CD4-positive, CD25-positive, alpha-beta regulatory T cell (primary cell): ENCODE data around the gene ACKR3. TPM values are rescaled to one million over a fixed set of nuclear protein-coding genes. Genes with fewer than 3 reads are reported as not detected.
A peak's percentile ranks its signal among the peaks of the same experiment; 100 is the strongest.

ENCODE experiments used
- ATAC-seq, 2 donors: fragments of 150-1000 bp; cut with Tn5 transposase; one replicate each; pipeline ENCODE4 v1.10.0; 2021; ENCODE audit warnings: low read depth in 2 of 2, moderate number of reproducible peaks in 2 of 2, moderate library complexity in 1 of 2
- DNase-seq, 3 donors: peaks; one replicate each; pipeline versions ENCODE4 v3.0.0 to v3.0.0-alpha.2; 2012 to 2022; ENCODE audit warnings: mixed read lengths in 1 of 3
- H3K27ac ChIP-seq: one replicate; pipeline ENCODE4 v1.7.0; 2013; ENCODE audit warnings: mild to moderate bottlenecking, low read length; ENCODE audit not compliant: insufficient read depth, poor library complexity, severe bottlenecking
- H3K27me3 ChIP-seq: one replicate; pipeline ENCODE4 v1.7.0; 2013; ENCODE audit warnings: low read length; ENCODE audit not compliant: control insufficient read depth, insufficient read depth
- H3K36me3 ChIP-seq: one replicate; pipeline ENCODE4 v1.7.0; 2013; ENCODE audit warnings: mild to moderate bottlenecking, low read length, moderate library complexity; ENCODE audit not compliant: control insufficient read depth, insufficient read depth
- H3K4me1 ChIP-seq: 2 replicates; pipeline ENCODE4 v1.7.0; 2013; ENCODE audit warnings: mild to moderate bottlenecking, low read length; ENCODE audit not compliant: insufficient read depth, control insufficient read depth, poor library complexity, severe bottlenecking
- H3K4me3 ChIP-seq: one replicate; pipeline ENCODE4 v1.7.0; 2013; ENCODE audit warnings: low read depth, mild to moderate bottlenecking, low read length, moderate library complexity
- H3K9me3 ChIP-seq, 2 experiments: 1 replicate in 1 of 2; 2 replicates in 1 of 2; pipeline ENCODE4 v1.7.0; 2013; ENCODE audit warnings: low read length in 2 of 2, mild to moderate bottlenecking in 1 of 2, moderate library complexity in 1 of 2; ENCODE audit not compliant: control insufficient read depth in 2 of 2
- H3K27ac Mint-ChIP-seq, 3 donors: one replicate each; pipeline ENCODE4 v1.8.0; 2020 to 2022; ENCODE audit warnings: mild to moderate bottlenecking in 3 of 3, mixed read lengths in 3 of 3, moderate library complexity in 2 of 3
- H3K27me3 Mint-ChIP-seq: one replicate; pipeline ENCODE4 v1.8.0; 2022; ENCODE audit warnings: mild to moderate bottlenecking, mixed read lengths
- H3K36me3 Mint-ChIP-seq: one replicate; pipeline ENCODE4 v1.8.0; 2020; ENCODE audit warnings: mixed read lengths
- H3K4me1 Mint-ChIP-seq, 4 donors: one replicate each; pipeline ENCODE4 v1.8.0; 2020 to 2022; ENCODE audit warnings: mixed read lengths in 4 of 4, mild to moderate bottlenecking in 1 of 4
- H3K4me3 Mint-ChIP-seq, 4 donors: one replicate each; pipeline ENCODE4 v1.8.0; 2020 to 2022; ENCODE audit warnings: mild to moderate bottlenecking in 4 of 4, mixed read lengths in 4 of 4, moderate library complexity in 3 of 4
- H3K9me3 Mint-ChIP-seq, 7 donors: one replicate each; pipeline ENCODE4 v1.8.0; 2020 to 2022; ENCODE audit warnings: mixed read lengths in 7 of 7, mild to moderate bottlenecking in 3 of 7, moderate library complexity in 2 of 7
- polyA plus RNA-seq, 4 donors: library from polyadenylated mRNA; unstranded; fragments of 300-500 nt; fragmentation: Illumina TruSeq; gene quantifications; one replicate each; pipeline ENCODE4 v1.2.3, GENCODE V29; 2021
- total RNA-seq: library from RNA; stranded (reverse); gene quantifications from one replicate; pipeline ENCODE4 v1.2.3, GENCODE V29; 2022

ACKR3 gene
- total and polyA plus RNA-seq, 5 donors from 2014 or later: 3.0 to 7.9 (median 4.7) TPM

- Mint-ChIP-seq H3K27me3 (no peaks in the 10 kb centered on the region), H3K4me1 (peaks cover 56 to 91% (median 74%) of the 10 kb centered on the region in 4 donors), H3K27ac (peak overlapping the region; percentile 29 to 84 (median 78)), H3K36me3 (peaks cover 30% of the 10 kb centered on the region), H3K4me3 (peak overlapping the region; percentile 64 to 94 (median 66)), H3K9me3 (peaks cover 0 to 3% (median 0%) of the 10 kb centered on the region in 7 donors)
- Histone ChIP-seq H3K27ac (peak overlapping the region; percentile 58), H3K9me3 (no peaks in the 10 kb centered on the region), H3K27me3 (no peaks in the 10 kb centered on the region), H3K4me1 (peaks cover 47% of the 10 kb centered on the region), H3K36me3 (peaks cover 21% of the 10 kb centered on the region), H3K4me3 (peak overlapping the region; percentile 98)
- DNase-seq: no peak
- ATAC-seq: no peak
Measured at GRCh38 chr2:236541008-236541562, 28.5 kb upstream of the ACKR3 start.

GRCh38 chr2:236544362-236544761 is 25.3 kb upstream of the ACKR3 start:
- peak overlapping the region in 3 of 4 donors; percentile 28 to 82 (median 79) for H3K4me3 Mint-ChIP-seq
- H3K27me3 Mint-ChIP-seq: no peaks in the 10 kb centered on the region
- Histone ChIP-seq H3K4me3 (no peak overlapping the region), H3K9me3 (no peaks in the 10 kb centered on the region), H3K4me1 (peaks cover 71% of the 10 kb centered on the region), H3K27ac (peak overlapping the region; percentile 80), H3K36me3 (peaks cover 21% of the 10 kb centered on the region), H3K27me3 (no peaks in the 10 kb centered on the region)
- H3K27ac Mint-ChIP-seq: peak overlapping the region; percentile 79 to 99 (median 98)
- peaks cover 0 to 3% (median 0%) of the 10 kb centered on the region in 7 donors for H3K9me3 Mint-ChIP-seq
- DNase-seq (no peak), ATAC-seq (no peak)
- peaks cover 34% of the 10 kb centered on the region for H3K36me3 Mint-ChIP-seq
- peaks cover 67 to 96% (median 87%) of the 10 kb centered on the region in 4 donors for H3K4me1 Mint-ChIP-seq

GRCh38 chr2:236545248-236545658 is 24.4 kb upstream of the ACKR3 start:
- ATAC-seq: no peak
- peaks cover 59 to 96% (median 85%) of the 10 kb centered on the region in 4 donors for H3K4me1 Mint-ChIP-seq
- H3K27ac Mint-ChIP-seq: peak overlapping the region; percentile 89 to 99 (median 98)
- DNase-seq: no peak
- Histone ChIP-seq H3K4me1 (peaks cover 76% of the 10 kb centered on the region), H3K9me3 (no peaks in the 10 kb centered on the region), H3K4me3 (peak overlapping the region; percentile 68), H3K36me3 (peaks cover 13% of the 10 kb centered on the region), H3K27me3 (no peaks in the 10 kb centered on the region), H3K27ac (peak overlapping the region; percentile 80)
- H3K4me3 Mint-ChIP-seq: peak overlapping the region; percentile 51 to 82 (median 80)
- peaks cover 0 to 2% (median 0%) of the 10 kb centered on the region in 7 donors for H3K9me3 Mint-ChIP-seq
- no peaks in the 10 kb centered on the region for H3K27me3 Mint-ChIP-seq
- peaks cover 32% of the 10 kb centered on the region for H3K36me3 Mint-ChIP-seq

- Histone ChIP-seq H3K9me3 (no peaks in the 10 kb centered on the region), H3K27me3 (no peaks in the 10 kb centered on the region), H3K4me1 (peaks cover 78% of the 10 kb centered on the region), H3K27ac (peak overlapping the region; percentile 80), H3K4me3 (peak overlapping the region; percentile 68), H3K36me3 (peaks cover 12% of the 10 kb centered on the region)
- H3K27me3 Mint-ChIP-seq: no peaks in the 10 kb centered on the region
- peak overlapping the region; percentile 89 to 99 (median 98) for H3K27ac Mint-ChIP-seq
- H3K4me3 Mint-ChIP-seq: peak overlapping the region; percentile 66 to 82 (median 80)
- ATAC-seq (peak; percentile 61 to 62), DNase-seq (peak in 2 of 3 donors; percentile 47 to 85)
- H3K4me1 Mint-ChIP-seq: peaks cover 53 to 96% (median 85%) of the 10 kb centered on the region in 4 donors
- H3K36me3 Mint-ChIP-seq: peaks cover 37% of the 10 kb centered on the region
- H3K9me3 Mint-ChIP-seq: peaks cover 0 to 2% (median 0%) of the 10 kb centered on the region in 7 donors
Measured at GRCh38 chr2:236545814-236546480, 23.7 kb upstream of the ACKR3 start.

- Mint-ChIP-seq H3K27me3 (no peaks in the 10 kb centered on the region), H3K27ac (peak overlapping the region; percentile 89 to 99 (median 98)), H3K36me3 (peaks cover 31% of the 10 kb centered on the region), H3K4me1 (peaks cover 47 to 96% (median 84%) of the 10 kb centered on the region in 4 donors), H3K9me3 (peaks cover 0 to 2% (median 0%) of the 10 kb centered on the region in 7 donors), H3K4me3 (peak overlapping the region; percentile 66 to 82 (median 80))
- H3K9me3 ChIP-seq: no peaks in the 10 kb centered on the region
- peak overlapping the region; percentile 80 for H3K27ac ChIP-seq
- H3K4me3 ChIP-seq: peak overlapping the region; percentile 68
- ATAC-seq: peak; percentile 79 to 82
- peak in 2 of 3 donors; percentile 45 to 90 for DNase-seq
- peaks cover 78% of the 10 kb centered on the region for H3K4me1 ChIP-seq
- peaks cover 12% of the 10 kb centered on the region for H3K36me3 ChIP-seq
- H3K27me3 ChIP-seq: no peaks in the 10 kb centered on the region
Measured at GRCh38 chr2:236546561-236547002, 23.0 kb upstream of the ACKR3 start.

- H3K27me3 Mint-ChIP-seq: no peaks in the 10 kb centered on the region
- peak overlapping the region; percentile 34 to 82 (median 70) for H3K4me3 Mint-ChIP-seq
- H3K27me3 ChIP-seq: no peaks in the 10 kb centered on the region
- peaks cover 5% of the 10 kb centered on the region for H3K36me3 ChIP-seq
- H3K27ac Mint-ChIP-seq: peak overlapping the region; percentile 89 to 99 (median 98)
- H3K27ac ChIP-seq: peak overlapping the region; percentile 80
- H3K9me3 ChIP-seq: no peaks in the 10 kb centered on the region
- peaks cover 38 to 97% (median 83%) of the 10 kb centered on the region in 4 donors for H3K4me1 Mint-ChIP-seq
- H3K4me1 ChIP-seq: peaks cover 84% of the 10 kb centered on the region
- no peaks in the 10 kb centered on the region for H3K9me3 Mint-ChIP-seq
- ATAC-seq: no peak
- peaks cover 29% of the 10 kb centered on the region for H3K36me3 Mint-ChIP-seq
- peak overlapping the region; percentile 68 for H3K4me3 ChIP-seq
- no peak for DNase-seq
Measured at GRCh38 chr2:236547725-236548124, 21.9 kb upstream of the ACKR3 start.

GRCh38 chr2:236548179-236548921 is 21.3 kb upstream of the ACKR3 start:
- Mint-ChIP-seq H3K4me3 (peak overlapping the region in 3 of 4 donors; percentile 34 to 74 (median 65)), H3K9me3 (peaks cover 0 to 4% (median 0%) of the 10 kb centered on the region in 7 donors), H3K4me1 (peaks cover 33 to 97% (median 78%) of the 10 kb centered on the region in 4 donors), H3K27ac (peak overlapping the region; percentile 89 to 99 (median 98)), H3K36me3 (peaks cover 23% of the 10 kb centered on the region), H3K27me3 (no peaks in the 10 kb centered on the region)
- DNase-seq (no peak), ATAC-seq (no peak)
- Histone ChIP-seq H3K27ac (peak overlapping the region; percentile 80), H3K4me3 (peak overlapping the region; percentile 68), H3K4me1 (peaks cover 89% of the 10 kb centered on the region), H3K9me3 (no peaks in the 10 kb centered on the region), H3K36me3 (peaks cover 3% of the 10 kb centered on the region), H3K27me3 (no peaks in the 10 kb centered on the region)
